HG03439 (cell line): ENCODE data around the gene CENPC.
"Not testable (repeated sequence)": the region's sequence is repeated elsewhere in the genome, so short reads cannot be mapped to it uniquely, and the experiment has no call there.

Source experiments
- ATAC-seq: cut with Tn5 transposase; IDR thresholded peaks from one replicate; pipeline ENCODE4 v1.9.1; 2021; ENCODE audit warnings: mild to moderate bottlenecking, moderate library complexity; ENCODE audit not compliant: unreplicated experiment

Gene CENPC

GRCh38 chr4:67480810-67481209, 64.5 kb downstream of the CENPC start:
- no peak for ATAC-seq

- no peak for ATAC-seq
Observed at GRCh38 chr4:67475155-67475554, 70.1 kb downstream of the CENPC start.

GRCh38 chr4:67470871-67471270, 74.4 kb downstream of the CENPC start:
- ATAC-seq = no peak

- ATAC-seq = no peak
Observed at GRCh38 chr4:67468830-67469229, 76.5 kb downstream of the CENPC start.

GRCh38 chr4:67466751-67467150, 78.6 kb downstream of the CENPC start:
- no peak for ATAC-seq

- ATAC-seq = no peak
Observed at GRCh38 chr4:67465763-67466052, 79.6 kb downstream of the CENPC start.

- ATAC-seq = no peak
Observed at GRCh38 chr4:67465032-67465762, 80.1 kb downstream of the CENPC start.

- ATAC-seq = no peak
Observed at GRCh38 chr4:67460574-67460973, 84.7 kb downstream of the CENPC start.

- ATAC-seq = no peak
Observed at GRCh38 chr4:67459164-67459563, 86.1 kb downstream of the CENPC start.

- ATAC-seq = no peak
Observed at GRCh38 chr4:67456577-67457196, 88.6 kb downstream of the CENPC start.

- ATAC-seq = not testable (repeated sequence)
Observed at GRCh38 chr4:67452846-67453205, 92.5 kb downstream of the CENPC start.

GRCh38 chr4:67452100-67452845, 93.0 kb downstream of the CENPC start:
- no peak for ATAC-seq

- no peak for ATAC-seq
Observed at GRCh38 chr4:67451464-67451863, 93.8 kb downstream of the CENPC start.

GRCh38 chr4:67448621-67449020, 96.7 kb downstream of the CENPC start:
- no peak for ATAC-seq

- ATAC-seq = no peak
Observed at GRCh38 chr4:67447873-67448272, 97.4 kb downstream of the CENPC start.

GRCh38 chr4:67446811-67447210, 98.5 kb downstream of the CENPC start:
- ATAC-seq = no peak

- not testable (repeated sequence) for ATAC-seq
Observed at GRCh38 chr4:67445881-67446280, 99.4 kb downstream of the CENPC start.

- no peak for ATAC-seq
Observed at GRCh38 chr4:67438975-67439374, 106.3 kb downstream of the CENPC start.

GRCh38 chr4:67437974-67438713, 107.2 kb downstream of the CENPC start:
- ATAC-seq = no peak

- no peak for ATAC-seq
Observed at GRCh38 chr4:67436742-67437141, 108.6 kb downstream of the CENPC start.

GRCh38 chr4:67430989-67431388, 114.3 kb downstream of the CENPC start:
- ATAC-seq = no peak

GRCh38 chr4:67428819-67429218, 116.5 kb downstream of the CENPC start:
- no peak for ATAC-seq
